Peyer's patch (tissue), 4 donors: ENCODE measurements around the gene CA11. TPM values are rescaled to one million over a fixed set of nuclear protein-coding genes. Genes with fewer than 3 reads are reported as not detected.

Experiments
- DNase-seq, 3 donors: peaks; one replicate each; pipeline ENCODE4 v3.0.0-alpha.2; 2017 to 2019
- H3K27ac ChIP-seq, 4 donors: fragments of 200-600 bp; sonication (generic); one replicate each; pipeline ENCODE4 v1.5.1; 2016 to 2019
- H3K27me3 ChIP-seq, 2 donors: fragments of 200-600 bp; sonication (generic); one replicate each; pipeline ENCODE4 v1.5.1; 2019
- H3K36me3 ChIP-seq, 3 donors: fragments of 200-600 bp; sonication (generic); one replicate each; pipeline ENCODE4 v1.5.1; 2016 to 2019
- H3K4me1 ChIP-seq, 4 donors: fragments of 200-600 bp; sonication (generic); one replicate each; pipeline ENCODE4 v1.5.1; 2016 to 2019
- H3K4me3 ChIP-seq, 4 donors: fragments of 200-600 bp; sonication (generic); 1 replicate in 3 of 4; 2 replicates in 1 of 4; pipeline ENCODE4 v1.5.1; 2016 to 2019; ENCODE audit warnings: mild to moderate bottlenecking in 1 of 4
- H3K9me3 ChIP-seq, 4 donors: fragments of 200-600 bp; sonication (generic); one replicate each; pipeline ENCODE4 v1.5.1; 2016 to 2019; ENCODE audit warnings: mild to moderate bottlenecking in 1 of 4
- CTCF ChIP-seq, 6 experiments: fragments of 450-650 bp in 4 of 6; fragments of 200-600 bp in 2 of 6; sonication (generic) in 1 of 6; IDR thresholded peaks; one replicate each; pipeline ENCODE4 v1.5.1; 2017 to 2019; ENCODE audit warnings: antibody characterized with exemption in 6 of 6, mild to moderate bottlenecking in 3 of 6, moderate library complexity in 1 of 6
- POLR2A ChIP-seq, 2 donors: fragments of 450-650 bp; IDR thresholded peaks; one replicate each; pipeline ENCODE4 v1.5.1; 2017; ENCODE audit warnings: antibody characterized with exemption in 2 of 2, mild to moderate bottlenecking in 2 of 2, moderate library complexity in 2 of 2
- total RNA-seq, 4 donors: library from RNA; depleted of rRNA; stranded (reverse); fragments of >200 nt; gene quantifications; one replicate each; pipeline ENCODE4 v1.1.0, GENCODE V29; 2016

Gene CA11
- total RNA-seq, 4 donors from 2014 or later, result 0.70 to 8.3 (median 2.1) TPM

DNA sequence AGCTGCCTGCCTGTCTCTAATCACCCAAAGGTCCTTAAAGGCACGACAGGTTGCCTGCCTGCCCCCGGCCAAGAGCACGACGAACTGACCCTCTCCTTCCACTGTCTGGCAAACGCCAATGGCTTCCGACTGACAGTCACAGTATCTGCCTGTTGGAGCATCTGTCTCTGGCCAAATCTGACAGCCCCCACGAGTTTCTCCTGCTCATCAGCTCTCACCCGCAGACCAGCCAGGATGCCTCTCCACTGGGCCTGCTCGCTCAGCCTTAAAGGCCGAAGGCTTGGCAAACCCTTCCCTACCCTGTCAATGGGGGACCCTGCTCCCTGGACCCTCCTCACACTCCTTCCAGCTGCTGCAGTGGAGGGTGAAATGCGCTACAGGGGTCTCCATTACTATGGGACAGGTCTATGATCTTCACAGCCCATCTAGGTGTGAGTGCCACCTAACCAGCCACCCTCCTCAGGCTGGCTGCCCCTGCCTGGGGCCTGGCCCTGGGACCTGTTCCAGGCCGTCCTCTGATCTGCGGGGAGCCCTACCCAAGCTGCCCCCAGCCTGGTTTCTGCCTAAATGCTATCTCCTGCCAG lies 32.0 kb downstream of the CA11 start:
- H3K4me3 ChIP-seq, result peak overlapping the region in 3 of 4 donors; percentile 30 to 62 (median 56)
- H3K4me1 ChIP-seq, result peaks cover 4 to 29% (median 11%) of the 10 kb centered on the region in 4 donors
- no peak for TF ChIP-seq CTCF (IDR thresholded peaks at IDR 0.05)
- TF ChIP-seq POLR2A (IDR thresholded peaks at IDR 0.05), result no peak
- H3K27ac ChIP-seq, result peak overlapping the region in 3 of 4 donors; percentile 88 to 97 (median 96)
- no peaks in the 10 kb centered on the region for H3K9me3 ChIP-seq
- peaks cover 0 to 37% (median 0%) of the 10 kb centered on the region in 3 donors for H3K36me3 ChIP-seq
- peak in 1 of 3 donors; percentile 65 for DNase-seq
- H3K27me3 ChIP-seq, result no peaks in the 10 kb centered on the region

GRCh38 chr19:48613024-48613851 lies 32.7 kb downstream of the CA11 start:
- peak overlapping the region in 3 of 4 donors; percentile 30 to 62 (median 56) for H3K4me3 ChIP-seq

GRCh38 chr19:48611872-48612271 lies 34.1 kb downstream of the CA11 start:
- no peaks in the 10 kb centered on the region for H3K27me3 ChIP-seq
- no peak for TF ChIP-seq POLR2A (IDR thresholded peaks at IDR 0.05)
- no peak for TF ChIP-seq CTCF (IDR thresholded peaks at IDR 0.05)
- H3K36me3 ChIP-seq, result peaks cover 0 to 34% (median 0%) of the 10 kb centered on the region in 3 donors
- H3K4me3 ChIP-seq, result peak overlapping the region in 1 of 4 donors; percentile 62
- H3K9me3 ChIP-seq, result no peaks in the 10 kb centered on the region
- DNase-seq, result no peak
- H3K27ac ChIP-seq, result no peak overlapping the region
- H3K4me1 ChIP-seq, result peaks cover 0 to 15% (median under 1%) of the 10 kb centered on the region in 4 donors

More at GRCh38 chr19:48613024-48613851, 32.7 kb downstream of the CA11 start:
- peak overlapping the region in 3 of 4 donors; percentile 88 to 97 (median 96) for H3K27ac ChIP-seq
- H3K27me3 ChIP-seq, result no peaks in the 10 kb centered on the region
- H3K9me3 ChIP-seq, result no peaks in the 10 kb centered on the region
- DNase-seq, result peak in 2 of 3 donors; percentile 78 to 86
- peaks cover 0 to 37% (median 0%) of the 10 kb centered on the region in 3 donors for H3K36me3 ChIP-seq
- peaks cover 4 to 29% (median 11%) of the 10 kb centered on the region in 4 donors for H3K4me1 ChIP-seq
- TF ChIP-seq POLR2A (IDR thresholded peaks at IDR 0.05) (peak; percentile 45 to 78), CTCF (IDR thresholded peaks at IDR 0.05) (no peak)

DNA sequence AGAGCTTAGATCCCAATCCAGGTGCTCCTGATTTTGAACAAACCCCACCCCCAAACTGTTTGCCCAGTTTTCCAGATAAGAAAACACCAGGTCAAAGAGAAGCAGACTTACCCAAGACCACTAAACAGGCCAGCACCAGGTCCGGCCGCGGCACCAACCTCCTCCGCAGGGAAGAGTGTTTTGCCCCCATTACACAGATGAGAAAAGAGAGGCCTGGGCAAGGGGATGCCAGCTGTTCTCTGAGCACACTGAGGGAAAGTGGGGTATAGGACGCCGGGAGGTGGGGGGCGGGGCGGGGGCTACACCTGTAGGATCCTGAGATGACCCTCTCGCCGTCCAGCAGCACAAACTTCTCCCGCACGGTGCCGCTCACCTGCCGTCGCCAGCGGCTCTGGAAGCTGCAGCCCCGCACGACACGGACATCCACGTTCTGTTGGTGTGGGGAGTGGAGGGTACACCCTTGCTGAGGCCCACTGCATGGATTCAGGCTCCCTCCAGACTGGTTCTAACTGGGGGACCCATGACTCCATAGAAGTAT lies 36.3 kb downstream of the CA11 start:
- Histone ChIP-seq H3K27ac (no peak overlapping the region), H3K4me1 (no peaks in the 10 kb centered on the region), H3K27me3 (no peaks in the 10 kb centered on the region), H3K9me3 (no peaks in the 10 kb centered on the region), H3K4me3 (no peak overlapping the region), H3K36me3 (peaks cover 0 to 12% (median 0%) of the 10 kb centered on the region in 3 donors)
- TF ChIP-seq POLR2A (IDR thresholded peaks at IDR 0.05), result no peak
- no peak for TF ChIP-seq CTCF (IDR thresholded peaks at IDR 0.05)
- DNase-seq, result no peak

DNA sequence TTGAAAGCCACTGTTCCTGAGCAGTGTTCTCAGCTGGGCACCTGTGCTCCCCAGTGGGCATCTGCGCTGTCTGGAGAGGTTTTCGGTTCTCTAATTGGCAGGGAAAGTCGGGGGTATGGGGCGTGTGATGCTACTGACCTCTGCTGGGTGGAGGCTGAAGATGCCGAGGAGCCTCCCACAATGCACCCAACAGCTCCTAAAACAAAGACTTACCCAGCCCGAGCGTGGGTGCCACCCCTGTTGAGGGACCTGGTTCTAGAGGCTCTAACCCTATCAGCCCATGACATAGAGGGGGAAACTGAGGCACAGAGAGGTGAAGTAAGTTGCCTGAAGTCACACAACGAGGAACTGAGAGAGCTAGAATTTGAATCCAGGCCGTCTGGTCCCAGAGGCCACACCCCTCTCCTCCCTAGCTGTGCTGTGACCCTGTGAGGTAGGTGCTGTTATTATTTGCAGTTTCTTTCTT lies 37.2 kb downstream of the CA11 start:
- Histone ChIP-seq H3K27me3 (no peaks in the 10 kb centered on the region), H3K4me1 (no peaks in the 10 kb centered on the region), H3K9me3 (no peaks in the 10 kb centered on the region), H3K27ac (no peak overlapping the region), H3K4me3 (no peak overlapping the region), H3K36me3 (peaks cover 0 to 12% (median 0%) of the 10 kb centered on the region in 3 donors)
- TF ChIP-seq POLR2A (IDR thresholded peaks at IDR 0.05), result no peak
- peak; percentile 24 to 67 (median 46) for TF ChIP-seq CTCF (IDR thresholded peaks at IDR 0.05)
- DNase-seq, result peak; percentile 62 to 84 (median 67)
